CD14-positive monocyte (primary cell): ENCODE measurements around the gene PDZRN3. TPM values are rescaled to one million over a fixed set of nuclear protein-coding genes. Genes with fewer than 3 reads are reported as not detected.

Source experiments
- DNase-seq, 3 donors: peaks; one replicate each; pipeline ENCODE4 v3.0.0-alpha.2; 2011 to 2022
- H2AFZ ChIP-seq: 2 replicates; pipeline ENCODE4 v1.6.0; 2012; ENCODE audit warnings: mild to moderate bottlenecking, low read depth, low read length, inconsistent platforms; ENCODE audit not compliant: insufficient read depth, poor library complexity, severe bottlenecking
- H3K27ac ChIP-seq, 2 donors: 1 replicate in 1 of 2; 2 replicates in 1 of 2; pipeline ENCODE4 v1.5.1; 2012 to 2013; ENCODE audit warnings: low read length in 2 of 2, control low read depth in 1 of 2, inconsistent platforms in 1 of 2, low read depth in 1 of 2, mild to moderate bottlenecking in 1 of 2
- H3K27me3 ChIP-seq, 2 donors: one replicate each; pipeline versions ENCODE4 v1.6.0 to v1.6.1; 2011 to 2013; ENCODE audit warnings: low read length in 2 of 2; ENCODE audit not compliant: control insufficient read depth in 2 of 2, insufficient read depth in 2 of 2
- H3K36me3 ChIP-seq, 2 donors: replicated peaks in 1 of 2; 1 replicate in 1 of 2; 2 replicates in 1 of 2; pipeline versions ENCODE4 v1.5.1 to v1.6.1; 2012 to 2013; ENCODE audit warnings: low read length in 2 of 2, control low read depth in 1 of 2, inconsistent platforms in 1 of 2, mild to moderate bottlenecking in 1 of 2; ENCODE audit not compliant: insufficient read depth in 2 of 2, control insufficient read depth in 1 of 2
- H3K4me1 ChIP-seq, 2 donors: 1 replicate in 1 of 2; 2 replicates in 1 of 2; pipeline versions ENCODE4 v1.5.1 to v1.6.1; 2012 to 2013; ENCODE audit warnings: low read length in 2 of 2, control low read depth in 1 of 2, inconsistent platforms in 1 of 2, mild to moderate bottlenecking in 1 of 2, moderate library complexity in 1 of 2; ENCODE audit not compliant: insufficient read depth in 2 of 2, control insufficient read depth in 1 of 2
- H3K4me2 ChIP-seq: replicated peaks from 2 replicates; pipeline ENCODE3; 2012; ENCODE audit warnings: low read length, moderate library complexity, mild to moderate bottlenecking; ENCODE audit not compliant: poor library complexity, severe bottlenecking; ENCODE audit errors: extremely low read depth
- H3K4me3 ChIP-seq, 3 experiments: fragments of 200-600 bp in 1 of 3; sonication (generic) in 1 of 3; replicated peaks in 1 of 3; 1 replicate in 2 of 3; 2 replicates in 1 of 3; pipeline ENCODE4 v1.5.1; 2011 to 2013; ENCODE audit warnings: low read length in 3 of 3, mild to moderate bottlenecking in 3 of 3, control low read depth in 2 of 3, low read depth in 2 of 3, inconsistent platforms in 1 of 3, moderate library complexity in 1 of 3
- H3K79me2 ChIP-seq: 2 replicates; pipeline ENCODE4 v1.6.0; 2012; ENCODE audit warnings: mild to moderate bottlenecking, control low read depth, inconsistent platforms, low read length, moderate library complexity; ENCODE audit not compliant: insufficient read depth
- H3K9ac ChIP-seq: 2 replicates; pipeline ENCODE4 v1.6.0; 2017; ENCODE audit warnings: low read length, mild to moderate bottlenecking; ENCODE audit not compliant: insufficient read depth, poor library complexity, severe bottlenecking
- H3K9me3 ChIP-seq, 2 donors: replicated peaks in 1 of 2; 1 replicate in 1 of 2; 2 replicates in 1 of 2; pipeline versions ENCODE4 v1.5.1 to v1.6.1; 2012 to 2013; ENCODE audit warnings: low read length in 2 of 2, control low read depth in 1 of 2; ENCODE audit not compliant: control insufficient read depth in 1 of 2, insufficient read depth in 1 of 2
- H4K20me1 ChIP-seq: 2 replicates; pipeline ENCODE4 v1.6.0; 2012; ENCODE audit warnings: mild to moderate bottlenecking, low read length, control low read depth, moderate library complexity; ENCODE audit not compliant: insufficient read depth
- H3K27ac Mint-ChIP-seq, 7 donors: one replicate each; pipeline ENCODE4 v1.8.0; 2020; ENCODE audit warnings: mild to moderate bottlenecking in 7 of 7, mixed read lengths in 7 of 7, moderate library complexity in 6 of 7, inconsistent platforms in 2 of 7
- H3K27me3 Mint-ChIP-seq, 3 donors: one replicate each; pipeline ENCODE4 v1.8.0; 2021 to 2022; ENCODE audit warnings: low read depth in 3 of 3, mild to moderate bottlenecking in 3 of 3, mixed read lengths in 3 of 3, moderate library complexity in 3 of 3, inconsistent platforms in 1 of 3
- H3K36me3 Mint-ChIP-seq, 2 donors: one replicate each; pipeline ENCODE4 v1.8.0; 2020; ENCODE audit warnings: mixed read lengths in 2 of 2, inconsistent platforms in 1 of 2, mild to moderate bottlenecking in 1 of 2
- H3K4me1 Mint-ChIP-seq: one replicate; pipeline ENCODE4 v1.8.0; 2020; ENCODE audit warnings: mild to moderate bottlenecking, mixed read lengths
- H3K4me3 Mint-ChIP-seq, 2 donors: one replicate each; pipeline ENCODE4 v1.8.0; 2020; ENCODE audit warnings: mild to moderate bottlenecking in 2 of 2, mixed read lengths in 2 of 2, moderate library complexity in 1 of 2
- H3K9me3 Mint-ChIP-seq, 7 donors: one replicate each; pipeline ENCODE4 v1.8.0; 2020 to 2022; ENCODE audit warnings: mixed read lengths in 7 of 7, mild to moderate bottlenecking in 6 of 7, moderate library complexity in 6 of 7, inconsistent platforms in 2 of 7
- CTCF ChIP-seq: fragments of 200-600 bp; IDR thresholded peaks from one replicate; pipeline ENCODE4 v1.8.0; 2022; ENCODE audit warnings: antibody characterized with exemption, mild to moderate bottlenecking
- WGBS: methylation state at CpG from one replicate; pipeline ENCODE4 v1.1.5; 2013; ENCODE audit warnings: missing lambda C conversion rate; ENCODE audit not compliant: insufficient coverage; 5-methylcytosine and 5-hydroxymethylcytosine counted together
- intact Hi-C, 2 donors: fragments of 100-400 bp; cut with micrococcal nuclease; formaldehyde crosslinking; loops; one replicate each; pipeline versions ENCODE4 v1.15.0 to v1.15.1; 2023
- polyA plus RNA-seq, 3 donors: library from polyadenylated mRNA; depleted of rRNA in 1 of 3; unstranded in 2 of 3; stranded (reverse) in 1 of 3; fragments of 300-500 nt in 2 of 3; fragments of >200 nt in 1 of 3; fragmentation: Illumina TruSeq in 2 of 3; gene quantifications; 1 replicate in 2 of 3; 2 replicates in 1 of 3; pipeline ENCODE4 v1.2.3, GENCODE V29; 2012 to 2021

Gene PDZRN3
- polyA plus RNA-seq, 3 donors, result not detected

- Mint-ChIP-seq H3K27me3 (peaks cover 0 to 4% (median 3%) of the 10 kb centered on the region in 3 donors), H3K27ac (no peak overlapping the region), H3K9me3 (no peaks in the 10 kb centered on the region), H3K36me3 (no peaks in the 10 kb centered on the region), H3K4me3 (no peak overlapping the region), H3K4me1 (no peaks in the 10 kb centered on the region)
- intact Hi-C loops, result no loop called here
- Histone ChIP-seq H3K27ac (no peak overlapping the region), H3K36me3 (no peaks in the 10 kb centered on the region), H3K4me3 (no peak overlapping the region), H3K9me3 (no peaks in the 10 kb centered on the region), H3K4me2 (no peak overlapping the region), H3K9ac (no peak overlapping the region), H3K27me3 (peaks cover 0 to 2% of the 10 kb centered on the region in 2 donors), H4K20me1 (no peaks in the 10 kb centered on the region), H2AFZ (no peak overlapping the region), H3K79me2 (no peaks in the 10 kb centered on the region), H3K4me1 (no peaks in the 10 kb centered on the region)
- 100% methylated on average over 1 of the region's 2 CpGs for WGBS
- no peak for DNase-seq
- TF ChIP-seq CTCF, result no peak
Measured at GRCh38 chr3:73407577-73407976, 217.2 kb downstream of the PDZRN3 start.

- H3K4me3 Mint-ChIP-seq, result no peak overlapping the region
- no peak for TF ChIP-seq CTCF
- Histone ChIP-seq H3K9ac (no peak overlapping the region), H3K4me3 (no peak overlapping the region), H3K4me1 (no peaks in the 10 kb centered on the region), H3K27me3 (peaks cover 0 to 2% of the 10 kb centered on the region in 2 donors), H3K9me3 (no peaks in the 10 kb centered on the region), H3K4me2 (no peak overlapping the region), H3K36me3 (no peaks in the 10 kb centered on the region), H4K20me1 (no peaks in the 10 kb centered on the region), H2AFZ (no peak overlapping the region), H3K79me2 (no peaks in the 10 kb centered on the region), H3K27ac (no peak overlapping the region)
- H3K36me3 Mint-ChIP-seq, result no peaks in the 10 kb centered on the region
- WGBS, result no CpG with 5 or more reads among the region's 4 CpGs
- peaks cover 0 to 4% (median 3%) of the 10 kb centered on the region in 3 donors for H3K27me3 Mint-ChIP-seq
- no peak overlapping the region for H3K27ac Mint-ChIP-seq
- peaks cover 2% of the 10 kb centered on the region for H3K4me1 Mint-ChIP-seq
- H3K9me3 Mint-ChIP-seq, result peaks cover 0 to 1% (median 0%) of the 10 kb centered on the region in 7 donors
- DNase-seq, result no peak
- intact Hi-C loops, result no loop called here
Measured at GRCh38 chr3:73405853-73406252, 218.9 kb downstream of the PDZRN3 start.
